Measurements from ENCODE around the gene CCDC82. TPM values are rescaled to one million over a fixed set of nuclear protein-coding genes. Genes with fewer than 3 reads are reported as not detected.

CCDC82 gene
- total RNA-seq = 20.3 and 27.3 TPM in 2 replicates

GRCh38 chr11:96389720-96390487 lies at the start of gene CCDC82, which contains the start of gene JRKL:
Gene CCDC82, minus strand, starts transcription at chr11:96389912. Its CDS starts 5,165 bp downstream, at chr11:96384747.
Gene JRKL, plus strand, starts transcription at chr11:96390013. Its CDS starts 637 bp downstream, at chr11:96390650.

GRCh38 chr11:96342961-96343711 lies 46.6 kb downstream of the CCDC82 start, which contains the start of gene MAML2:
Gene MAML2, minus strand, starts transcription at chr11:96343195. Its CDS starts 1,300 bp downstream, at chr11:96341895.

Small RNAs within 50 kb of the gene (small RNA-seq; reads per million reads assigned to genes)
- gene MIR1260B = not detected

Other genes starting within 250 kb of the CCDC82 start
- 18.2 and 24.8 TPM in 2 replicates for gene MAML2, start 46.7 kb downstream of the CCDC82 start, total RNA-seq
- 4.6 and 7.5 TPM in 2 replicates for gene JRKL, start 101 bp upstream of the CCDC82 start, total RNA-seq

Measured in vein endothelial cell (primary cell).